ENCODE results near the gene CHMP4B. TPM values are rescaled to one million over a fixed set of nuclear protein-coding genes. Genes with fewer than 3 reads are reported as not detected.

Gene CHMP4B
- total RNA-seq, 1 donor, result 32.0 TPM

GRCh38 chr20:33902011-33902410 lies 90.9 kb downstream of the CHMP4B start:
- H3K4me3 ChIP-seq (ENCODE audit: low read depth, low read length), result no peak overlapping the region
- DNase-seq (ENCODE audit: low read depth), result no peak
- no peak for TF ChIP-seq CTCF (IDR thresholded peaks at IDR 0.05; ENCODE audit: insufficient read depth, low read depth, low read length)

Other genes starting within 250 kb of the CHMP4B start
- under 0.01 and 0.32 TPM in 2 replicates for gene C20orf144, start 149.0 kb upstream of the CHMP4B start, total RNA-seq
- 1.7 and 2.6 TPM in 2 replicates for gene ACTL10, start 144.4 kb upstream of the CHMP4B start, total RNA-seq
- 22.0 and 23.8 TPM in 2 replicates for gene NECAB3, start 136.9 kb upstream of the CHMP4B start, total RNA-seq
- 7.1 and 7.3 TPM in 2 replicates for gene E2F1, start 125.0 kb upstream of the CHMP4B start, total RNA-seq
- gene PXMP4, start 91.0 kb upstream of the CHMP4B start, total RNA-seq, result 3.9 and 5.2 TPM in 2 replicates
- gene ZNF341, start 79.4 kb upstream of the CHMP4B start, total RNA-seq, result 0.64 and 1.3 TPM in 2 replicates
- gene RALY, start 182.6 kb downstream of the CHMP4B start, total RNA-seq, result 42.3 and 50.6 TPM in 2 replicates